GM23338 (cell line): Measurements from ENCODE around the gene SPATA20. TPM values are rescaled to one million over a fixed set of nuclear protein-coding genes. Genes with fewer than 3 reads are reported as not detected.

ENCODE experiments used
- ATAC-seq: fragments of 200-7000 bp; cut with Tn5 transposase; 3 replicates; pipeline ENCODE4 v1.9.1; 2020
- DNase-seq: peaks from one replicate; pipeline ENCODE4 v3.0.0-alpha.2; 2015; ENCODE audit warnings: low spot score
- H2AFZ ChIP-seq: fragments of 200-600 bp; sonication (generic); 2 replicates; pipeline ENCODE4 v1.8.0; 2016; ENCODE audit warnings: antibody characterized with exemption, mild to moderate bottlenecking, moderate library complexity
- H3F3A ChIP-seq: fragments of 200-600 bp; sonication (generic); replicated peaks from 2 replicates; pipeline ENCODE4 v1.8.0; 2017; ENCODE audit warnings: antibody characterized with exemption, mixed run types, low read depth
- H3K27ac ChIP-seq: fragments of 200-600 bp; sonication (generic); 2 replicates; pipeline ENCODE4 v1.6.1; 2016; ENCODE audit warnings: low read depth
- H3K27me3 ChIP-seq: fragments of 200-600 bp; sonication (generic); 2 replicates; pipeline ENCODE4 v1.8.0; 2016; ENCODE audit warnings: mild to moderate bottlenecking, mixed run types, moderate library complexity; ENCODE audit not compliant: insufficient read depth
- H3K36me3 ChIP-seq: fragments of 200-600 bp; sonication (generic); 2 replicates; pipeline ENCODE4 v1.8.0; 2016; ENCODE audit warnings: mild to moderate bottlenecking; ENCODE audit not compliant: insufficient read depth
- H3K4me1 ChIP-seq: fragments of 200-600 bp; sonication (generic); 2 replicates; pipeline ENCODE4 v1.8.0; 2016; ENCODE audit warnings: mild to moderate bottlenecking, moderate library complexity; ENCODE audit not compliant: insufficient read depth
- H3K4me2 ChIP-seq: fragments of 200-600 bp; sonication (generic); 2 replicates; pipeline ENCODE4 v1.7.1; 2017; ENCODE audit warnings: mixed run types
- H3K4me3 ChIP-seq: fragments of 200-600 bp; sonication (generic); 2 replicates; pipeline ENCODE4 v1.6.1; 2016; ENCODE audit warnings: mixed run types
- H3K79me2 ChIP-seq: fragments of 200-600 bp; sonication (generic); replicated peaks from 2 replicates; pipeline ENCODE4 v1.8.0; 2017; ENCODE audit warnings: mild to moderate bottlenecking; ENCODE audit not compliant: insufficient read depth
- H3K9me2 ChIP-seq: fragments of 200-600 bp; sonication (generic); 2 replicates; pipeline ENCODE4 v1.8.0; 2017; ENCODE audit not compliant: insufficient read depth
- H4K20me1 ChIP-seq: fragments of 200-600 bp; sonication (generic); replicated peaks from 2 replicates; pipeline ENCODE4 v1.8.0; 2017; ENCODE audit warnings: mild to moderate bottlenecking; ENCODE audit not compliant: insufficient read depth
- H3K27ac Mint-ChIP-seq: 2 replicates; pipeline ENCODE4 v1.8.0; 2020; ENCODE audit warnings: inconsistent platforms, mild to moderate bottlenecking, moderate library complexity, mixed read lengths
- H3K27me3 Mint-ChIP-seq: 3 replicates; pipeline ENCODE4 v1.8.0; 2022; ENCODE audit warnings: low read depth, mild to moderate bottlenecking, moderate library complexity, mixed read lengths, inconsistent platforms; ENCODE audit not compliant: insufficient read depth, poor library complexity
- H3K36me3 Mint-ChIP-seq: 3 replicates; pipeline ENCODE4 v1.8.0; 2021; ENCODE audit warnings: low read depth, mild to moderate bottlenecking, inconsistent platforms, moderate library complexity, mixed read lengths
- H3K4me1 Mint-ChIP-seq: 3 replicates; pipeline ENCODE4 v1.8.0; 2020; ENCODE audit warnings: mild to moderate bottlenecking, inconsistent platforms, mixed read lengths
- H3K4me3 Mint-ChIP-seq: 3 replicates; pipeline ENCODE4 v1.8.0; 2021; ENCODE audit warnings: moderate library complexity, mild to moderate bottlenecking, inconsistent platforms, mixed read lengths
- H3K9me3 Mint-ChIP-seq: 3 replicates; pipeline ENCODE4 v1.8.0; 2020; ENCODE audit warnings: moderate library complexity, mild to moderate bottlenecking, inconsistent platforms, mixed read lengths
- CREB1 ChIP-seq: fragments of 250-450 bp; sonication (Bioruptor Pico); IDR thresholded peaks from 2 replicates; pipeline ENCODE4 v1.5.0; 2020; ENCODE audit warnings: low read depth, mild to moderate bottlenecking, moderate library complexity
- ZNF114 ChIP-seq: fragments of 250-450 bp; sonication (Bioruptor Pico); IDR thresholded peaks from 2 replicates; pipeline ENCODE4 v1.5.0; 2020; ENCODE audit warnings: mild to moderate bottlenecking, moderate library complexity
- ZNF331 ChIP-seq: fragments of 250-450 bp; sonication (Bioruptor Pico); IDR thresholded peaks from 2 replicates; pipeline ENCODE4 v1.5.0; 2020; ENCODE audit warnings: low read depth, mild to moderate bottlenecking, moderate library complexity
- polyA plus RNA-seq: library from polyadenylated mRNA; unstranded; fragments of >200 nt; fragmentation: Nextera tagmentation; extraction: Ambion mirVana; gene quantifications from 2 replicates; pipeline ENCODE4 v1.2.1, GENCODE V29; 2016
- total RNA-seq: library from RNA; depleted of rRNA; stranded (reverse); fragments of >200 nt; shearing (Covaris generic); gene quantifications from 2 replicates; pipeline ENCODE4 v1.2.3, GENCODE V29; 2014
- TF ChIP-seq, protein P1 (sequence below): IDR thresholded peaks from one replicate; pipeline ENCODE4 v1.6.1; 2018; ENCODE audit warnings: antibody characterized with exemption; ENCODE audit not compliant: unreplicated experiment
- TF ChIP-seq, protein P2 (sequence below): fragments of 250-450 bp; sonication (Bioruptor Pico); IDR thresholded peaks from 2 replicates; pipeline ENCODE4 v1.5.0; 2020; ENCODE audit warnings: mild to moderate bottlenecking, moderate library complexity

Gene SPATA20
- total and polyA plus RNA-seq, 2 experiments from 2014 or later = 13.8 to 32.7 TPM

DNA sequence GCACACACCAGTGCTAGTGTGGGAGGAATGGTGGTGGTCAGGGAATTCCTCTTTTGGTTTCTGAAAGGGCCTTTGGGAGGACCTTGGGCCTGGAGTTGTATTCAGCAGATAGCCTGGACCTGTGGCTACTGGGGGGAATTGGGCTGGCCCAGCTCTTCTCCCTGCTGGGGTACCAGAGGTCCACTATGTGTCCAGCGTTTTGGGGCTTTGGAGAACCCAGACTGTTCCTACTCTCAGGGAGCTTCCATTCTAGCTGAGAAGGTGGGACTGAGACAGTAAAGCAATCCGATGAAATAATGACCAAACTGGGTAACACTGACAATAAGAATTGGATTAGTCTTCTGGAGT lies 12.0 kb upstream of the SPATA20 start (continued):
- TF ChIP-seq, protein P1, sequence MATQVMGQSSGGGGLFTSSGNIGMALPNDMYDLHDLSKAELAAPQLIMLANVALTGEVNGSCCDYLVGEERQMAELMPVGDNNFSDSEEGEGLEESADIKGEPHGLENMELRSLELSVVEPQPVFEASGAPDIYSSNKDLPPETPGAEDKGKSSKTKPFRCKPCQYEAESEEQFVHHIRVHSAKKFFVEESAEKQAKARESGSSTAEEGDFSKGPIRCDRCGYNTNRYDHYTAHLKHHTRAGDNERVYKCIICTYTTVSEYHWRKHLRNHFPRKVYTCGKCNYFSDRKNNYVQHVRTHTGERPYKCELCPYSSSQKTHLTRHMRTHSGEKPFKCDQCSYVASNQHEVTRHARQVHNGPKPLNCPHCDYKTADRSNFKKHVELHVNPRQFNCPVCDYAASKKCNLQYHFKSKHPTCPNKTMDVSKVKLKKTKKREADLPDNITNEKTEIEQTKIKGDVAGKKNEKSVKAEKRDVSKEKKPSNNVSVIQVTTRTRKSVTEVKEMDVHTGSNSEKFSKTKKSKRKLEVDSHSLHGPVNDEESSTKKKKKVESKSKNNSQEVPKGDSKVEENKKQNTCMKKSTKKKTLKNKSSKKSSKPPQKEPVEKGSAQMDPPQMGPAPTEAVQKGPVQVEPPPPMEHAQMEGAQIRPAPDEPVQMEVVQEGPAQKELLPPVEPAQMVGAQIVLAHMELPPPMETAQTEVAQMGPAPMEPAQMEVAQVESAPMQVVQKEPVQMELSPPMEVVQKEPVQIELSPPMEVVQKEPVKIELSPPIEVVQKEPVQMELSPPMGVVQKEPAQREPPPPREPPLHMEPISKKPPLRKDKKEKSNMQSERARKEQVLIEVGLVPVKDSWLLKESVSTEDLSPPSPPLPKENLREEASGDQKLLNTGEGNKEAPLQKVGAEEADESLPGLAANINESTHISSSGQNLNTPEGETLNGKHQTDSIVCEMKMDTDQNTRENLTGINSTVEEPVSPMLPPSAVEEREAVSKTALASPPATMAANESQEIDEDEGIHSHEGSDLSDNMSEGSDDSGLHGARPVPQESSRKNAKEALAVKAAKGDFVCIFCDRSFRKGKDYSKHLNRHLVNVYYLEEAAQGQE = no peak
- TF ChIP-seq, protein P2, sequence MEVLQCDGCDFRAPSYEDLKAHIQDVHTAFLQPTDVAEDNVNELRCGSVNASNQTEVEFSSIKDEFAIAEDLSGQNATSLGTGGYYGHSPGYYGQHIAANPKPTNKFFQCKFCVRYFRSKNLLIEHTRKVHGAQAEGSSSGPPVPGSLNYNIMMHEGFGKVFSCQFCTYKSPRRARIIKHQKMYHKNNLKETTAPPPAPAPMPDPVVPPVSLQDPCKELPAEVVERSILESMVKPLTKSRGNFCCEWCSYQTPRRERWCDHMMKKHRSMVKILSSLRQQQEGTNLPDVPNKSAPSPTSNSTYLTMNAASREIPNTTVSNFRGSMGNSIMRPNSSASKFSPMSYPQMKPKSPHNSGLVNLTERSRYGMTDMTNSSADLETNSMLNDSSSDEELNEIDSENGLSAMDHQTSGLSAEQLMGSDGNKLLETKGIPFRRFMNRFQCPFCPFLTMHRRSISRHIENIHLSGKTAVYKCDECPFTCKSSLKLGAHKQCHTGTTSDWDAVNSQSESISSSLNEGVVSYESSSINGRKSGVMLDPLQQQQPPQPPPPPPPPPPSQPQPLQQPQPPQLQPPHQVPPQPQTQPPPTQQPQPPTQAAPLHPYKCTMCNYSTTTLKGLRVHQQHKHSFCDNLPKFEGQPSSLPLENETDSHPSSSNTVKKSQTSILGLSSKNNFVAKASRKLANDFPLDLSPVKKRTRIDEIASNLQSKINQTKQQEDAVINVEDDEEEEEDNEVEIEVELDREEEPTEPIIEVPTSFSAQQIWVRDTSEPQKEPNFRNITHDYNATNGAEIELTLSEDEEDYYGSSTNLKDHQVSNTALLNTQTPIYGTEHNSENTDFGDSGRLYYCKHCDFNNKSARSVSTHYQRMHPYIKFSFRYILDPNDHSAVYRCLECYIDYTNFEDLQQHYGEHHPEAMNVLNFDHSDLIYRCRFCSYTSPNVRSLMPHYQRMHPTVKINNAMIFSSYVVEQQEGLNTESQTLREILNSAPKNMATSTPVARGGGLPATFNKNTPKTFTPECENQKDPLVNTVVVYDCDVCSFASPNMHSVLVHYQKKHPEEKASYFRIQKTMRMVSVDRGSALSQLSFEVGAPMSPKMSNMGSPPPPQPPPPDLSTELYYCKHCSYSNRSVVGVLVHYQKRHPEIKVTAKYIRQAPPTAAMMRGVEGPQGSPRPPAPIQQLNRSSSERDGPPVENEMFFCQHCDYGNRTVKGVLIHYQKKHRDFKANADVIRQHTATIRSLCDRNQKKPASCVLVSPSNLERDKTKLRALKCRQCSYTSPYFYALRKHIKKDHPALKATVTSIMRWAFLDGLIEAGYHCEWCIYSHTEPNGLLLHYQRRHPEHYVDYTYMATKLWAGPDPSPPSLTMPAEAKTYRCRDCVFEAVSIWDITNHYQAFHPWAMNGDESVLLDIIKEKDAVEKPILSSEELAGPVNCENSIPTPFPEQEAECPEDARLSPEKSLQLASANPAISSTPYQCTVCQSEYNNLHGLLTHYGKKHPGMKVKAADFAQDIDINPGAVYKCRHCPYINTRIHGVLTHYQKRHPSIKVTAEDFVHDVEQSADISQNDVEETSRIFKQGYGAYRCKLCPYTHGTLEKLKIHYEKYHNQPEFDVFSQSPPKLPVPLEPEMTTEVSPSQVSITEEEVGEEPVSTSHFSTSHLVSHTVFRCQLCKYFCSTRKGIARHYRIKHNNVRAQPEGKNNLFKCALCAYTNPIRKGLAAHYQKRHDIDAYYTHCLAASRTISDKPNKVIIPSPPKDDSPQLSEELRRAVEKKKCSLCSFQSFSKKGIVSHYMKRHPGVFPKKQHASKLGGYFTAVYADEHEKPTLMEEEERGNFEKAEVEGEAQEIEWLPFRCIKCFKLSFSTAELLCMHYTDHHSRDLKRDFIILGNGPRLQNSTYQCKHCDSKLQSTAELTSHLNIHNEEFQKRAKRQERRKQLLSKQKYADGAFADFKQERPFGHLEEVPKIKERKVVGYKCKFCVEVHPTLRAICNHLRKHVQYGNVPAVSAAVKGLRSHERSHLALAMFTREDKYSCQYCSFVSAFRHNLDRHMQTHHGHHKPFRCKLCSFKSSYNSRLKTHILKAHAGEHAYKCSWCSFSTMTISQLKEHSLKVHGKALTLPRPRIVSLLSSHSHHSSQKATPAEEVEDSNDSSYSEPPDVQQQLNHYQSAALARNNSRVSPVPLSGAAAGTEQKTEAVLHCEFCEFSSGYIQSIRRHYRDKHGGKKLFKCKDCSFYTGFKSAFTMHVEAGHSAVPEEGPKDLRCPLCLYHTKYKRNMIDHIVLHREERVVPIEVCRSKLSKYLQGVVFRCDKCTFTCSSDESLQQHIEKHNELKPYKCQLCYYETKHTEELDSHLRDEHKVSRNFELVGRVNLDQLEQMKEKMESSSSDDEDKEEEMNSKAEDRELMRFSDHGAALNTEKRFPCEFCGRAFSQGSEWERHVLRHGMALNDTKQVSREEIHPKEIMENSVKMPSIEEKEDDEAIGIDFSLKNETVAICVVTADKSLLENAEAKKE (CRISPR knock-in tag) = no peak

GRCh38 chr17:50535407-50535806 lies 11.6 kb upstream of the SPATA20 start:
- H3K36me3 Mint-ChIP-seq = peaks cover 8% of the 10 kb centered on the region; the same call in 2 of the 3 replicates
- peaks cover 19% of the 10 kb centered on the region for H3K4me1 ChIP-seq
- H3K4me3 Mint-ChIP-seq = peak overlapping the region; percentile 16; the same call in 1 of the 3 replicates
- H3K79me2 ChIP-seq = no peaks in the 10 kb centered on the region
- H3K27ac ChIP-seq = no peak overlapping the region
- H2AFZ ChIP-seq = no peak overlapping the region
- no peaks in the 10 kb centered on the region for H3K9me2 ChIP-seq
- H3K4me3 ChIP-seq = no peak overlapping the region
- peaks cover 37% of the 10 kb centered on the region for H3K4me1 Mint-ChIP-seq
- ATAC-seq = no peak
- peaks cover 30% of the 10 kb centered on the region for H3K27me3 Mint-ChIP-seq
- no peak overlapping the region for H3K4me2 ChIP-seq
- no peaks in the 10 kb centered on the region; the same call in 2 of the 3 replicates for H3K9me3 Mint-ChIP-seq
- DNase-seq = no peak
- no peak overlapping the region for H3K27ac Mint-ChIP-seq
- no peaks in the 10 kb centered on the region for H4K20me1 ChIP-seq
- 0 out of 2 replicates have a peak, but pooled peaks cover 4% of the 10 kb centered on the region for H3F3A ChIP-seq
- peaks cover 28% of the 10 kb centered on the region for H3K27me3 ChIP-seq
- H3K36me3 ChIP-seq = no peaks in the 10 kb centered on the region
- TF ChIP-seq, protein P2 (CRISPR knock-in tag) = no peak
- TF ChIP-seq ZNF114 (CRISPR knock-in tag) = no peak
- TF ChIP-seq CREB1 (CRISPR knock-in tag) = no peak
- no peak for TF ChIP-seq ZNF331 (CRISPR knock-in tag)
